HG03196 (cell line): ENCODE results near the gene CDC34.

Experiments used
- ATAC-seq: cut with Tn5 transposase; IDR thresholded peaks from one replicate; pipeline ENCODE4 v1.9.1; 2021; ENCODE audit not compliant: unreplicated experiment

CDC34 gene, protein sequence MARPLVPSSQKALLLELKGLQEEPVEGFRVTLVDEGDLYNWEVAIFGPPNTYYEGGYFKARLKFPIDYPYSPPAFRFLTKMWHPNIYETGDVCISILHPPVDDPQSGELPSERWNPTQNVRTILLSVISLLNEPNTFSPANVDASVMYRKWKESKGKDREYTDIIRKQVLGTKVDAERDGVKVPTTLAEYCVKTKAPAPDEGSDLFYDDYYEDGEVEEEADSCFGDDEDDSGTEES

GRCh38 chr19:531753-532560 is at the start of gene CDC34:
TSS of gene CDC34 (plus strand) at chr19:531760. CDS start at chr19:531932, 172 bp downstream.
- no peak for ATAC-seq

DNA sequence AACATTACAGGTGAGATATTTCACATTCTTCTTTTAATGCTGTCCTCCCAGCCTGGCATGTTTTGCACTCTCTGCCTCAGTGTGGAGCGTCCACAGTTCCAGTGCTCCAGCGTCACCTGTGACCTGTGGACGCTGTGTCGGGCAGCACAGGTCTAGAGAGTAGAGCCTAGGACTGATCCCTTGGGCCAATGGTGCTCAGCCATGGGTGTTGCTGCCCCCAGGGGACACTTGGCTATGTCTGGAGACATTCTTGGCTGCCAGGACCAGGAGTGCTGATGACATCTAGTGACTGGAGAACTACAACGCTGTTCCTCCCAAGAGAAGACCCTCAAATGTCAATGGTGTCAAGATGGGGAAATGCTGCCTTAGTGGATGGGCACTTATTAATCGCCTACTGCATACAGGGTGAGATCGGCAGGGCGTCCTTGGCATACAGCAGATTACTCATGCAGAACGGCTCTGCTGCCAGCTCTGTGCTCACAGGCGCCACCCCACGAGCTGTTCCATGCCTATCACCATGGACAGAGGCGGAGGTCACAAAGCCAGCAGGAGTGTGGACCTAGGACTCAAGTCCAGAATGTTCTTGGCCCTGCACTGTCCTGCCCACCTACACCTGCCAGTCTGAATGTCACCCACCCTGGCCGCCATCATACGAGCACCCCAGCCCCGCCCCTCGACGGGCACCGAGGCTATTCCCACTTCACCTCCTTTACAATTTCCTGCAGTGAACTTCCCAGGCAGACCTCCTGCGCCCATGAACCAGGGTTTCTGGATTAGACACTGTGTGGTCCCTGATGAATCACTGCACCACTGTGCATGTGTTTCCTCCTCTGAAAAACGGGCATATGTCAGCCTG is 49.1 kb upstream of the CDC34 start:
- no peak for ATAC-seq

- ATAC-seq: no peak
These were observed 48.1 kb upstream of the CDC34 start for GRCh38 chr19:483332-484072.

DNA sequence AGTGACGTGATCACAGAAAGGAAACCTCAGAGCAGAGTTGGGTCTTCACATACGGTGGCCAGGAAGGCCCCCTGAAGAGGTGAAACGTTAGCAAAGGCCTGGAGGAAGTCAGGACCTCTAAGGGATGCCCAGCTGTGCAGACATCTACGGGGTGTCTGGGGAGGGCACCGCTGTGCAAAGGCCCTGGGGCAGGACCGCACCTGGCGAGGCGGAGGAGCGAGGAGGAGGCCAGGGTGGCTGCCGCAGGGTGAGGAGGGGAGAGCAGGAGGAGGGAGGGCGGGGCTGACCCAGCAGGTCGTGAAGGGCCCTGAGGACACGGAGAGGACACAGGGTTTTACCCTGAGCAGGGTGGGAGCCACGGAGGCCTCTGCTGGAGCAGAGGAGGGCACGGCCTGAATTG is 47.1 kb upstream of the CDC34 start:
- no peak for ATAC-seq

DNA sequence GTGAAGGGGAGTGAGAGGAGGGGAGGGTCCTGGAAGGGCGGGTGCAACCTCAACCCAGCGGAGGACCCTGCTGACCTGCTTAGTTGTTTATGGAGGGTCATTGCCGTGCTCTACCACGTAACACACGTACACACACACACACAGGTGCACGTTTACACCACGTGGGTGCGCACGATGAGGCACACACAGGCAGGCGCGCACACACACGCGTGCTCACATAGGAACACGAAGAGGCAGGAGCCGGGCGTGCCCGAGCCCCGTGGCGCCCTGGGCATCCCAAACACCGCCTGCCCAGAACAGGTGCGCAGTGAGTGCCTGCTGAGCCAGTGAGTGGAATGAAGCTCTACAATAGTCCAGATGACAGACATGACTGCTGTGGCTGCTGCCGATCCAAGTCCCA is 46.5 kb upstream of the CDC34 start:
- ATAC-seq: no peak

GRCh38 chr19:485583-486236 is 45.9 kb upstream of the CDC34 start:
- no peak for ATAC-seq

DNA sequence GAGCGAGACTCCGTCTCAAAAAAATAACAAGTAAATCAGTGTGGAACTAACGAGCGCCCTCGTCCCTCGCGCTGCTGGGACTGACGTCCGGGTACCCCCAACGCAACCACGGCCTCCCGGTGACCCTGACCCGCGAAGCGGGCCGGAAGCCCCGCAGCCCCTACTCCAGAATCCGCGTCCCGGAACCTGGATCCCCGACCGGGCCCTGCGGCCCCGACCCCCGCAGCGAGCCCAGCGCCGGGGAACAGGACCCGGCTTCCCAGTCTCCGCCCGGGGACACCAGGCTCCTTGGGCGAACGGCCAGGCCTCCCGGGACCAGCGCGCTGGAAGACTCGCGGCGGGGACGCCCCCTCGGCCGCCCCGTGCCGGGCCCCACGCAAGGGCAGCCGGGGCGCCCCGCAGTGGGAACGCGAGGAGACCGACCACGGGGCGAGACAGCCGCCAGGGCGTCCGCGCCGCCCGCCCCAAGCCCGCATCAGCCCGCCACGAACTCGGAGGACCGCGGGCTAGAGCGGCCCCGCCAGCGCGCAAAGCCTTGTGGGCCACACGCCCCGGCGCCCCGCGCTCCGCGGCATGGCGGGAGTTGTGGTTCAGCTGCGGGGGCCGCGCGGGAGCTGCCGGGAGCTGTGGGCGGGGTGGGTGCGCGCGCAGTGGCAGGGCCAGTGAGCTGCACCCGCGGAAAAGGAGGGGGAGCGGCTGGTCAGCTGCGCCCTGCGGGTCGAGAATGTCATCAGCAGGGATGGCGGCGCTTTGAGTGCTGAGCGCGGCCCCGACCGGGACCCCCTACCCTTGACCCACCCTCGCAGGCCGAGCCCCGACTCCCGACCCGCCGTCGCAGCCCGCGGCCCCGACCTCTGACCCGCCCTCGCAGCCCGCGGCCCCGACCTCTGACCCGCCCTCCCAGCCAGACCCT is 42.8 kb upstream of the CDC34 start:
- ATAC-seq: peak; percentile 86

- peak; percentile 8 for ATAC-seq
These were observed 42.0 kb upstream of the CDC34 start for GRCh38 chr19:489418-490196.

DNA sequence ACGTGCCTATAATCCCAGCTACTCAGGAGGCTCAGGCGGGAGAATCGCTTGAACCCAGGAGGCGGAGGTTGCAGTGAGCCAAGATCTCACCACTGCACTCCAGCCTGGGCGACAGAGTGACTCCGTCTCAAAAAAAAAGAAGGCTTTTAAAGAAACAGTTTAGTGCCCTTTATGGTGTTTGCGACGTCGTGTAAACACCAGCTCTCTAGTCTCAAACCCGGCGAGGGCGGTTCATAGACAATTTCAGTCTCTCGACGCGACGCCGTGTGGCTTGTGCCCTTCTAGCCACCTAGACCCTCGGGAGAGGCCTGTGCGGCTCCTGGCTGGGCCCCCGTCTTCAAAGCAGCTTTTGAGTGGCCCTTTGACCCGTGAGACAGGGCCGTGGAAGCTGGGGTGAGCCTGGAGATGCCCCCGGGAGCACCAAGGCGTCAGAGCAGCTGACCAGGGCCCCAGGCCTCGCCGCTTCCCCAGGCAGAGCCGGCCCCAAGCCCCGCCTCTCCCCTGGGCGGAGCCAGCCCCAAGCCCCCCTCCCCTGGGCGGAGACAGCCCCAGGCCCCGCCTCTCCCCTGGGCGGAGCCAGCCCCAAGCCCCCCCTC is 40.3 kb upstream of the CDC34 start:
- ATAC-seq: no peak

- no peak for ATAC-seq
These were observed 39.4 kb upstream of the CDC34 start for GRCh38 chr19:492091-492531.

DNA sequence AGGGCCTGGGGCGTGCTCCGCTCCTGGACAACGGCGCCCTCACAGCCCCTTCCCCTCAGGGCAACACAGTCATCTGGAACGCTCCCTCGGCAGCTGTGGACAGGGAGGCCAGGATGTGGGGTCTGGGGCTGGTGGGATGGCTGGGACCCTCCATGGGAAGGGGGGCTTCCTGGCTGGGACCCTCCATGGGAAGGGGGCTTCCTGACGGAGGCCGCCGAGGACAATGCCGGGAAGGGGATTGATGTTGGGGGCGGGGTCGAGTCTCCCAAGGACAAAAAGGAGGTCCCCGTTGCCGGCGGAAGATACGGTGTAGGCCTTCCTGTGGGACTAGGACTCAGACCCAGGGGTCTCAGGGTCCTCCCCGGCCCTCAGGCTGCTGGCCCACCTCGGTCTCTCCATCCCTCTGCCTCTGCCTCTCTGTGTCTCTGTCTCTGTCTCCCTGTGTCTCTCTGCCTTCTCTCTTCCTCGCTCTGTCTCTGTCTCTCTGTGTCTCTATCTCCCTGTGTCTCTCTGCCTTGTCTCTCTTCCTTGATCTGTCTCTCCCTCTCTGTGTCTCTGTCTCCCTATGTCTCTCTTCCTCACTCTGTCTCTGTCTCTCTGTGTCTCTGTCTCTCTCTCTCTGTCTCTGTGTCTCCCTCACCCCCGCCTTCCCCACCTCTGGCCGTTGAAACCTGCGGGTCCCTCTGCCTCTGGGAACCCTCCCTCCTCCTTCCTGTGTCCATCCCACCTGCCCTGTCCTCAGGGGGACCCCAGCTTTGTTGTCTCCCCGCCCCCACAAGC is 38.0 kb upstream of the CDC34 start:
- no peak for ATAC-seq

- ATAC-seq: no peak
These were observed 37.1 kb upstream of the CDC34 start for GRCh38 chr19:494171-495080.

GRCh38 chr19:495081-495401 is 36.5 kb upstream of the CDC34 start:
- no peak for ATAC-seq

DNA sequence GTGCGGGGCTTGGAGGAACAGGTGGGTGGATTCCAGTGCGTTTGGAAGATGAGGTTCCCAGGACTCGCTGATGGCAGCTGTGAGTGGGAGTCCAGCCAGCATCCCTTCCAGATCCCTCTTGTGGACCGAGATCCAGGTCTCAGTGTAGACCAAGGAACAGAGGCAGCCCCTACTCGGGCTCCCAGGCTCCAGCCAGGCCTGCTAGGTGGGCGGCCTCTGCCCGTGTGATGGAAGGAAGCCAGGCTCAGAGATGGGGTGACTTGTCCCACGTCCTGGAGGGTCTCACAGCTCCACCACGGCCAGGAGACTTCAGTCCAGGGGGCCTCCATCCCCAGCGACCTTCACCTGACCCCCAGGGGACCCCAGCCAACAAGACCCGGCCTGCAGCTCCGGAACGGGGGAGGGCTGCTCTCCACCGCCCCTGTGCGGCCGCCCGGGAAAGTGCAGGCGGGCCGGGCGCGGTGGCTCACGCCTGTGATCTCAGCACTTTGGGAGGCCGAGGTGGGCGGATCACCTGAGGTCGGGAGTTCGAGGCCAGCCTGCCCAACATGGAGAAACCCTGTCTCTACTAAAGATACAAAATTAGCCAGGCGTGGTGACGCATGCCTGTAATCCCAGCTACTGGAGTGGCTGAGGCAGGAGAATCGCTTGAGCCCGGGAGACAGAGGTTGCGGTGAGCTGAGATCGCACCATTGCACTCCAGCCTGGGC is 36.0 kb upstream of the CDC34 start:
- no peak for ATAC-seq

GRCh38 chr19:496112-496665 is 35.4 kb upstream of the CDC34 start, which contains the start of gene MADCAM1:
TSS of gene MADCAM1 (plus strand) at chr19:496486. CDS start at chr19:496500, 14 bp downstream.
- no peak for ATAC-seq
